Thymus (tissue), 11 donors: ENCODE data around the gene CSTPP1. TPM values are rescaled to one million over a fixed set of nuclear protein-coding genes. Genes with fewer than 3 reads are reported as not detected.

Experiments used
- DNase-seq, 9 donors: peaks; one replicate each; pipeline ENCODE4 v3.0.0-alpha.2; 2013; ENCODE audit warnings: low spot score in 9 of 9, low read depth in 6 of 9, missing footprints in 1 of 9
- H3K27ac ChIP-seq, 2 donors: one replicate each; pipeline ENCODE4 v1.5.1; 2013; ENCODE audit warnings: control low read depth in 1 of 2, low read depth in 1 of 2, low read length in 1 of 2, mild to moderate bottlenecking in 1 of 2, moderate library complexity in 1 of 2
- H3K27me3 ChIP-seq, 2 donors: one replicate each; pipeline ENCODE4 v1.5.1; 2013; ENCODE audit warnings: low read length in 1 of 2; ENCODE audit not compliant: control insufficient read depth in 2 of 2, insufficient read depth in 1 of 2
- H3K36me3 ChIP-seq, 2 donors: one replicate each; pipeline ENCODE4 v1.5.1; 2013; ENCODE audit warnings: low read length in 1 of 2, mild to moderate bottlenecking in 1 of 2, moderate library complexity in 1 of 2; ENCODE audit not compliant: control insufficient read depth in 2 of 2, insufficient read depth in 2 of 2
- H3K4me1 ChIP-seq, 2 donors: one replicate each; pipeline ENCODE4 v1.5.1; 2013; ENCODE audit warnings: low read length in 2 of 2; ENCODE audit not compliant: control insufficient read depth in 2 of 2, insufficient read depth in 2 of 2
- H3K4me3 ChIP-seq, 2 donors: one replicate each; pipeline ENCODE4 v1.5.1; 2013; ENCODE audit warnings: low read length in 2 of 2, control low read depth in 1 of 2, mild to moderate bottlenecking in 1 of 2
- H3K9me3 ChIP-seq, 2 donors: one replicate each; pipeline ENCODE4 v1.5.1; 2013; ENCODE audit warnings: low read length in 1 of 2, mild to moderate bottlenecking in 1 of 2; ENCODE audit not compliant: control insufficient read depth in 2 of 2, insufficient read depth in 1 of 2
- WGBS: extraction: QIAGEN DNeasy Blood & Tissue Kit; methylation state at CpG from one replicate; pipeline ENCODE4 v1.1.7; 2013; 5-methylcytosine and 5-hydroxymethylcytosine counted together
- polyA plus RNA-seq: library from polyadenylated mRNA; stranded (reverse); fragments of 200-250 nt; gene quantifications from one replicate; pipeline ENCODE4 v1.2.3, GENCODE V29; 2013
- total RNA-seq: library from RNA; stranded (reverse); fragments of 120-200 nt; gene quantifications from one replicate; pipeline ENCODE4 v1.2.4, GENCODE V29; 2013
- donor health status: healthy.

CSTPP1 gene
- total and polyA plus RNA-seq, 2 donors, result 15.8 to 16.0 TPM

- Histone ChIP-seq H3K36me3 (no peaks in the 10 kb centered on the region), H3K9me3 (no peaks in the 10 kb centered on the region), H3K4me3 (no peak overlapping the region), H3K27me3 (no peaks in the 10 kb centered on the region), H3K27ac (no peak overlapping the region), H3K4me1 (no peaks in the 10 kb centered on the region)
- WGBS, result 90% methylated on average over 10 of the region's 10 CpGs
- no peak for DNase-seq
These were observed 32.7 kb upstream of the CSTPP1 start for GRCh38 chr11:46903846-46904245.

GRCh38 chr11:46905806-46906205 lies 30.8 kb upstream of the CSTPP1 start:
- DNase-seq, result no peak
- Histone ChIP-seq H3K4me1 (no peaks in the 10 kb centered on the region), H3K4me3 (no peak overlapping the region), H3K9me3 (no peaks in the 10 kb centered on the region), H3K27ac (no peak overlapping the region), H3K36me3 (no peaks in the 10 kb centered on the region), H3K27me3 (no peaks in the 10 kb centered on the region)
- WGBS, result 79% methylated on average over 5 of the region's 5 CpGs

- DNase-seq, result no peak
These were observed 29.9 kb upstream of the CSTPP1 start for GRCh38 chr11:46906609-46907041.

GRCh38 chr11:46907606-46908005 lies 29.0 kb upstream of the CSTPP1 start:
- no peak for DNase-seq
- H3K4me3 ChIP-seq, result no peak overlapping the region
- H3K36me3 ChIP-seq, result no peaks in the 10 kb centered on the region
- no peak overlapping the region for H3K27ac ChIP-seq
- H3K4me1 ChIP-seq, result peaks cover 0 to 4% of the 10 kb centered on the region in 2 donors
- 99% methylated on average over 4 of the region's 4 CpGs for WGBS
- H3K27me3 ChIP-seq, result peaks cover 0 to 10% of the 10 kb centered on the region in 2 donors
- H3K9me3 ChIP-seq, result no peaks in the 10 kb centered on the region

More at GRCh38 chr11:46906609-46907041, 29.9 kb upstream of the CSTPP1 start:
- H3K36me3 ChIP-seq, result no peaks in the 10 kb centered on the region
- H3K4me1 ChIP-seq, result no peaks in the 10 kb centered on the region
- 61% methylated on average over 13 of the region's 13 CpGs for WGBS
- H3K27me3 ChIP-seq, result peaks cover 0 to under 1% of the 10 kb centered on the region in 2 donors
- H3K9me3 ChIP-seq, result no peaks in the 10 kb centered on the region
- H3K27ac ChIP-seq, result no peak overlapping the region
- H3K4me3 ChIP-seq, result no peak overlapping the region

- Histone ChIP-seq H3K4me1 (peaks cover 8 to 34% of the 10 kb centered on the region in 2 donors), H3K27ac (peak overlapping the region in 1 of 2 donors; percentile 26), H3K36me3 (no peaks in the 10 kb centered on the region), H3K27me3 (peaks cover 31 to 60% of the 10 kb centered on the region in 2 donors), H3K9me3 (peaks cover 0 to 3% of the 10 kb centered on the region in 2 donors), H3K4me3 (no peak overlapping the region)
- 41% methylated on average over 13 of the region's 13 CpGs for WGBS
- DNase-seq, result no peak
These were observed 23.9 kb upstream of the CSTPP1 start for GRCh38 chr11:46912526-46913150.

GRCh38 chr11:46913484-46913883 lies 23.1 kb upstream of the CSTPP1 start:
- no peak for DNase-seq
- no peaks in the 10 kb centered on the region for H3K36me3 ChIP-seq
- H3K27ac ChIP-seq, result no peak overlapping the region
- H3K4me1 ChIP-seq, result peaks cover 8 to 39% of the 10 kb centered on the region in 2 donors
- no peak overlapping the region for H3K4me3 ChIP-seq
- WGBS, result 91% methylated on average over 3 of the region's 3 CpGs
- peaks cover 0 to 3% of the 10 kb centered on the region in 2 donors for H3K9me3 ChIP-seq
- peaks cover 39 to 66% of the 10 kb centered on the region in 2 donors for H3K27me3 ChIP-seq

- Histone ChIP-seq H3K4me1 (peaks cover 8 to 45% of the 10 kb centered on the region in 2 donors), H3K4me3 (no peak overlapping the region), H3K27ac (no peak overlapping the region), H3K36me3 (no peaks in the 10 kb centered on the region), H3K9me3 (peaks cover 0 to 3% of the 10 kb centered on the region in 2 donors), H3K27me3 (peaks cover 48 to 74% of the 10 kb centered on the region in 2 donors)
- no peak for DNase-seq
- 86% methylated on average over 5 of the region's 5 CpGs for WGBS
These were observed 22.2 kb upstream of the CSTPP1 start for GRCh38 chr11:46914363-46914762.

- Histone ChIP-seq H3K27ac (peak overlapping the region in 1 of 2 donors; percentile 27), H3K9me3 (peaks cover 0 to 3% of the 10 kb centered on the region in 2 donors), H3K27me3 (peaks cover 53 to 80% of the 10 kb centered on the region in 2 donors), H3K4me1 (peaks cover 8 to 45% of the 10 kb centered on the region in 2 donors), H3K36me3 (no peaks in the 10 kb centered on the region), H3K4me3 (no peak overlapping the region)
- 64% methylated on average over 7 of the region's 7 CpGs for WGBS
- no peak for DNase-seq
These were observed 21.7 kb upstream of the CSTPP1 start for GRCh38 chr11:46914910-46915309.

GRCh38 chr11:46916286-46917108 lies 20.1 kb upstream of the CSTPP1 start:
- peak in 1 of 9 donors; percentile 43 for DNase-seq
- Histone ChIP-seq H3K4me1 (peaks cover 8 to 45% of the 10 kb centered on the region in 2 donors), H3K36me3 (no peaks in the 10 kb centered on the region), H3K27ac (peak overlapping the region in 1 of 2 donors; percentile 60), H3K4me3 (peak overlapping the region; percentile 23 to 60), H3K27me3 (peaks cover 54 to 80% of the 10 kb centered on the region in 2 donors), H3K9me3 (peaks cover 0 to 3% of the 10 kb centered on the region in 2 donors)
- 8% methylated on average over 24 of the region's 24 CpGs for WGBS
